Activated CD8-positive, alpha-beta memory T cell treated with anti-CD3 and anti-CD28 coated beads for 4 hours (primary cell): ENCODE results near the gene EDC4.

Experiments
- DNase-seq, 2 donors: peaks; one replicate each; pipeline ENCODE4 v3.0.0-alpha.2; 2020; ENCODE audit warnings: low read depth in 2 of 2

Gene EDC4

GRCh38 chr16:67878232-67878631 is 5.4 kb downstream of the EDC4 start:
- no peak for DNase-seq

- no peak for DNase-seq
Measured at GRCh38 chr16:67878846-67879245, 6.0 kb downstream of the EDC4 start.

- DNase-seq, result no peak
Measured at GRCh38 chr16:67879462-67879861, 6.6 kb downstream of the EDC4 start.

GRCh38 chr16:67879936-67880335 is 7.1 kb downstream of the EDC4 start:
- DNase-seq, result no peak

- DNase-seq, result no peak
Measured at GRCh38 chr16:67880584-67880983, 7.7 kb downstream of the EDC4 start.

GRCh38 chr16:67881621-67882161 is 8.8 kb downstream of the EDC4 start:
- no peak for DNase-seq

GRCh38 chr16:67882374-67883145 is 9.7 kb downstream of the EDC4 start:
- DNase-seq, result no peak

- DNase-seq, result no peak
Measured at GRCh38 chr16:67883146-67883871, 10.5 kb downstream of the EDC4 start.

- DNase-seq, result peak; percentile 48 to 56
Measured at GRCh38 chr16:67883872-67884261, 11.0 kb downstream of the EDC4 start.

- no peak for DNase-seq
Measured at GRCh38 chr16:67884684-67885083, 11.8 kb downstream of the EDC4 start, which contains the start of gene NRN1L. Gene NRN1L (plus strand): TSS chr16:67884885. CDS start chr16:67884904, 19 bp downstream.

- no peak for DNase-seq
Measured at GRCh38 chr16:67885545-67885944, 12.7 kb downstream of the EDC4 start.

- no peak for DNase-seq
Measured at GRCh38 chr16:67885976-67886375, 13.1 kb downstream of the EDC4 start.

- DNase-seq, result no peak
Measured at GRCh38 chr16:67886387-67886786, 13.5 kb downstream of the EDC4 start.

GRCh38 chr16:67888331-67888730 is 15.5 kb downstream of the EDC4 start:
- no peak for DNase-seq

GRCh38 chr16:67892375-67892774 is 19.5 kb downstream of the EDC4 start:
- no peak for DNase-seq

- DNase-seq, result peak; percentile 86 to 88
Measured at GRCh38 chr16:67892899-67893742, 20.3 kb downstream of the EDC4 start, which contains the start of gene PSKH1. Gene PSKH1 (plus strand): TSS chr16:67893254. CDS start chr16:67908750, 15,496 bp downstream.

- DNase-seq, result no peak
Measured at GRCh38 chr16:67893743-67894399, 21.0 kb downstream of the EDC4 start.

- no peak for DNase-seq
Measured at GRCh38 chr16:67897231-67897630, 24.4 kb downstream of the EDC4 start.

- no peak for DNase-seq
Measured at GRCh38 chr16:67901734-67902133, 28.9 kb downstream of the EDC4 start.

- no peak for DNase-seq
Measured at GRCh38 chr16:67902831-67903230, 30.0 kb downstream of the EDC4 start.
